ENCODE data around the gene TSPAN9. TPM values are rescaled to one million over a fixed set of nuclear protein-coding genes. Genes with fewer than 3 reads are reported as not detected.

TSPAN9 gene
- total RNA-seq, 1 experiment from 2014 or later = 13.2 TPM

DNA sequence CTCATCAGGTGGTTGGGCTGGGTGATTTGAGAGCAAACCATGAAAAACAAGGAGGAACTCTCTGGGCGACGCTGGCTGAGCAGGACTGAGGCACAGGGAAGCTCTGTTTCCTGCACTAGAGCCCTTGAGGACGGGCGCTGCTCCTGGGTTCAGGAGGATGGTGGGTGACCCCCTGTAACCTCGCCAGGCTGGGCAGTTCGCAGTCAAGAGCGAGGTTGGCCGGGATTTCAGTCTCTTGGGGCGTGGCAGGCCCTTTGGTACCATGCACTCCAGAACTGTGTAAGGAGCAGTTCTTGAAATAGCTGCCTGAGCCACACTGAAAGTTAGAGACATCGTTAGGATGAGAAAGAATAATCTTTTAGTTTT lies 202.2 kb downstream of the TSPAN9 start:
- POLR2A ChIA-PET = no interaction called here
- Histone ChIP-seq H3K4me1 (ENCODE audit: control insufficient read depth in 1 of 2, insufficient read depth in 2 of 2, low read length in 2 of 2) (peaks cover 0 to 11% of the 10 kb centered on the region in 2 experiments; a peak in 1 of 4 replicates), H3K9ac (ENCODE audit: low read length) (no peak overlapping the region), H3K27ac (ENCODE audit: low read depth, low read length) (no peak overlapping the region), H3K36me3 (ENCODE audit: control insufficient read depth in 1 of 2, insufficient read depth in 2 of 2, low read length in 2 of 2) (no peaks in the 10 kb centered on the region; a peak in 1 of 4 replicates), H3K9me2 (ENCODE audit: insufficient read depth) (no peaks in the 10 kb centered on the region), H3K9me3 (ENCODE audit: control insufficient read depth in 1 of 2, insufficient read depth in 1 of 2, low read depth in 1 of 2, low read length in 2 of 2) (no peaks in the 10 kb centered on the region), H3K4me2 (ENCODE audit: low read length) (no peak overlapping the region), H3K4me3 (replicated peaks in 1 of 2; ENCODE audit: low read depth in 1 of 2, low read length in 2 of 2) (no peak overlapping the region), H3K27me3 (ENCODE audit: insufficient read depth, low read length) (no peaks in the 10 kb centered on the region), H4K20me1 (ENCODE audit: insufficient read depth) (no peaks in the 10 kb centered on the region), H3K79me2 (ENCODE audit: insufficient read depth, low read length) (no peaks in the 10 kb centered on the region), H2AFZ (ENCODE audit: low read depth, low read length, poor library complexity, severe bottlenecking) (no peak overlapping the region)
- TF ChIP-seq SIN3A (IDR thresholded peaks at IDR 0.05; ENCODE audit: low read depth) (no peak), RAD21 (IDR thresholded peaks at IDR 0.05; ENCODE audit: low read depth) (no peak), EGR1 (IDR thresholded peaks at IDR 0.05; ENCODE audit: low read depth) (no peak), CEBPB (IDR thresholded peaks at IDR 0.05; ENCODE audit: low read depth) (no peak)
- DNase-seq (ENCODE audit: low read depth, low spot score) = no peak
- RAD21 ChIA-PET (ENCODE audit: low non-redundant PET in 1 of 2, low total read pairs in 2 of 2, uncharacterized antibody in 2 of 2, unreplicated experiment in 2 of 2) = no interaction called here
- intact Hi-C loops (cut with micrococcal nuclease) = loop anchor here (5.0 kb wide), 1 partner anchor 77 kb away; no protein-coding TSS in a partner anchor
- no peak for ATAC-seq
- CTCF ChIA-PET = interaction anchor here (1.2 to 6.8 kb wide), 2 partner anchors 143 to 206 kb away, joined by 9 to 76 read pairs; no protein-coding TSS in a partner anchor
- no TSS peak for BruUV-seq (replicated peaks)

DNA sequence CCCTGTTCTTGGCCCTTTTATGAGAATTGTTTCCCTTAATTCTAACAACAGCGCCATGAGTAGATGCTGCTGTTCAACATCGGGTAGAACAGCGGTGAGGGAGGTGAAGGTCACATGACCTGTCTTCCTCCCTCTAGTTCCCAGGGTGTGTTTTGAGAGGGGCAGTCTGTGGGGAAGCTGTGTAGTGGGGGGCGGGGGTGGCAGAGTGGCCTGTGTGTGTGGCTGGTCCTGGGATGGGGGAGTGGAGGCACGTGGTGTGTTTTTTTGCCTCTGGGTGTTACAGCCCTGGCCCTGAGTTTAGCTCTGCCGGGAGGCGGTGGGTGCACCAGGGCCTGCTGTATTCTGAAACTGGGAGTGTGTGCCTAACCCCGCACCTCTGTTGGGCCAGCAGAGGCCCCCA lies 202.7 kb downstream of the TSPAN9 start:
- H3K4me2 ChIP-seq (ENCODE audit: low read length) = no peak overlapping the region
- no peak overlapping the region for H3K9ac ChIP-seq (ENCODE audit: low read length)
- no peaks in the 10 kb centered on the region for H3K79me2 ChIP-seq (ENCODE audit: insufficient read depth, low read length)
- no peaks in the 10 kb centered on the region for H3K27me3 ChIP-seq (ENCODE audit: insufficient read depth, low read length)
- H3K27ac ChIP-seq (ENCODE audit: low read depth, low read length) = no peak overlapping the region
- no peaks in the 10 kb centered on the region for H3K9me2 ChIP-seq (ENCODE audit: insufficient read depth)
- intact Hi-C loops (cut with micrococcal nuclease) = loop anchor here (5.0 kb wide), 1 partner anchor 78 kb away; no protein-coding TSS in a partner anchor
- H3K4me1 ChIP-seq (ENCODE audit: control insufficient read depth in 1 of 2, insufficient read depth in 2 of 2, low read length in 2 of 2) = peaks cover 0 to 11% of the 10 kb centered on the region in 2 experiments; a peak in 1 of 4 replicates
- ChIA-PET POLR2A (no interaction called here), CTCF (interaction anchor here (6.8 kb wide), 1 partner anchor 143 kb away, joined by 76 read pairs; no protein-coding TSS in a partner anchor), RAD21 (ENCODE audit: low non-redundant PET in 1 of 2, low total read pairs in 2 of 2, uncharacterized antibody in 2 of 2, unreplicated experiment in 2 of 2) (no interaction called here)
- DNase-seq (ENCODE audit: low read depth, low spot score) (no peak), ATAC-seq (no peak)
- H4K20me1 ChIP-seq (ENCODE audit: insufficient read depth) = no peaks in the 10 kb centered on the region
- no TSS peak for BruUV-seq (replicated peaks)
- no peak overlapping the region for H2AFZ ChIP-seq (ENCODE audit: low read depth, low read length, poor library complexity, severe bottlenecking)
- H3K36me3 ChIP-seq (ENCODE audit: control insufficient read depth in 1 of 2, insufficient read depth in 2 of 2, low read length in 2 of 2) = no peaks in the 10 kb centered on the region; a peak in 1 of 4 replicates
- no peaks in the 10 kb centered on the region for H3K9me3 ChIP-seq (ENCODE audit: control insufficient read depth in 1 of 2, insufficient read depth in 1 of 2, low read depth in 1 of 2, low read length in 2 of 2)
- H3K4me3 ChIP-seq (replicated peaks in 1 of 2; ENCODE audit: low read depth in 1 of 2, low read length in 2 of 2) = no peak overlapping the region
- no peak for TF ChIP-seq YY1 (IDR thresholded peaks at IDR 0.05; ENCODE audit: extremely low read depth, insufficient replicate concordance, low read depth, low read length)
- TF ChIP-seq EGR1 (IDR thresholded peaks at IDR 0.05; ENCODE audit: low read depth) = no peak
- TF ChIP-seq REST (IDR thresholded peaks at IDR 0.05; ENCODE audit: low read depth) = no peak
- no peak for TF ChIP-seq SIN3A (IDR thresholded peaks at IDR 0.05; ENCODE audit: low read depth)
- TF ChIP-seq ELF1 (IDR thresholded peaks at IDR 0.05; ENCODE audit: borderline replicate concordance, low read depth) = no peak
- TF ChIP-seq ZFX (IDR thresholded peaks at IDR 0.05) = no peak
- TF ChIP-seq POLR2A (IDR thresholded peaks at IDR 0.05; ENCODE audit: borderline replicate concordance, extremely low read depth, insufficient read depth, insufficient read length) = no peak
- no peak for TF ChIP-seq SP1 (IDR thresholded peaks at IDR 0.05; ENCODE audit: low read depth)
- TF ChIP-seq JUND (IDR thresholded peaks at IDR 0.05) = no peak
- no peak for TF ChIP-seq SRF (IDR thresholded peaks at IDR 0.05; ENCODE audit: low read depth)
- no peak for TF ChIP-seq EZH2 (IDR thresholded peaks at IDR 0.05)
- TF ChIP-seq ATF3 (IDR thresholded peaks at IDR 0.05) = no peak
- TF ChIP-seq CBX3 (IDR thresholded peaks at IDR 0.05; ENCODE audit: low read depth) = no peak
- no peak for TF ChIP-seq RAD21 (IDR thresholded peaks at IDR 0.05; ENCODE audit: low read depth)
- TF ChIP-seq EZH2phosphoT487 (IDR thresholded peaks at IDR 0.05; ENCODE audit: borderline replicate concordance) = no peak
- no peak for TF ChIP-seq CEBPB (IDR thresholded peaks at IDR 0.05; ENCODE audit: low read depth)
- TF ChIP-seq FOSL1 (IDR thresholded peaks at IDR 0.05; ENCODE audit: low read depth) = no peak
- TF ChIP-seq TCF7L2 (IDR thresholded peaks at IDR 0.05; ENCODE audit: borderline replicate concordance, extremely low read depth, insufficient read depth, insufficient read length) = no peak

All from HCT116 (cell line).